Endodermal cell (in vitro differentiated cells): ENCODE results near the gene MAP3K5. TPM values are rescaled to one million over a fixed set of nuclear protein-coding genes. Genes with fewer than 3 reads are reported as not detected.
A peak's percentile ranks its signal among the peaks of the same experiment; 100 is the strongest.

Source experiments
- DNase-seq: peaks from one replicate; pipeline ENCODE4 v3.0.0-alpha.2; 2017
- H3K27ac ChIP-seq: 2 replicates; pipeline ENCODE4 v1.5.1; 2013; ENCODE audit warnings: mild to moderate bottlenecking, low read depth, low read length, moderate library complexity
- H3K27me3 ChIP-seq: 2 replicates; pipeline ENCODE4 v1.6.1; 2013; ENCODE audit warnings: mild to moderate bottlenecking, low read length, moderate library complexity; ENCODE audit not compliant: insufficient read depth, control insufficient read depth, poor library complexity, severe bottlenecking
- H3K36me3 ChIP-seq: 2 replicates; pipeline ENCODE4 v1.7.0; 2013; ENCODE audit warnings: mild to moderate bottlenecking, low read length, moderate library complexity; ENCODE audit not compliant: control insufficient read depth, insufficient read depth
- H3K4me1 ChIP-seq: one replicate; pipeline ENCODE4 v1.7.0; 2013; ENCODE audit warnings: low read length; ENCODE audit not compliant: control insufficient read depth, insufficient read depth
- H3K4me3 ChIP-seq: 2 replicates; pipeline ENCODE4 v1.5.1; 2013; ENCODE audit warnings: mild to moderate bottlenecking, low read length, moderate library complexity
- H3K9ac ChIP-seq: 2 replicates; pipeline ENCODE4 v1.6.1; 2013; ENCODE audit warnings: mild to moderate bottlenecking, low read length, moderate library complexity; ENCODE audit not compliant: poor library complexity, severe bottlenecking; ENCODE audit errors: extremely low read depth
- H3K9me3 ChIP-seq: 2 replicates; pipeline ENCODE4 v1.6.1; 2013; ENCODE audit warnings: mild to moderate bottlenecking, low read length, moderate library complexity; ENCODE audit not compliant: control insufficient read depth
- H3K27ac Mint-ChIP-seq: 2 replicates; pipeline ENCODE4 v1.8.0; 2020; ENCODE audit warnings: mixed read lengths
- H3K27me3 Mint-ChIP-seq: 2 replicates; pipeline ENCODE4 v1.8.0; 2021; ENCODE audit warnings: mild to moderate bottlenecking, mixed read lengths; ENCODE audit not compliant: insufficient read depth
- H3K36me3 Mint-ChIP-seq: 2 replicates; pipeline ENCODE4 v1.8.0; 2020; ENCODE audit warnings: low read depth, mixed read lengths
- H3K4me1 Mint-ChIP-seq: 2 replicates; pipeline ENCODE4 v1.8.0; 2020; ENCODE audit warnings: mixed read lengths
- H3K4me3 Mint-ChIP-seq: 2 replicates; pipeline ENCODE4 v1.8.0; 2020; ENCODE audit warnings: mild to moderate bottlenecking, moderate library complexity, mixed read lengths
- H3K9me3 Mint-ChIP-seq: 2 replicates; pipeline ENCODE4 v1.8.0; 2020; ENCODE audit warnings: mild to moderate bottlenecking, mixed read lengths
- CTCF ChIP-seq: fragments of 200-600 bp; sonication (generic); conservative IDR thresholded peaks from 2 replicates; pipeline ENCODE4 v1.5.0; 2021; ENCODE audit warnings: antibody characterized with exemption, mild to moderate bottlenecking
- WGBS, 2 experiments: methylation state at CpG; one replicate each; pipeline versions ENCODE4 v1.1.5 to v1.1.7; 2013; ENCODE audit warnings: missing lambda C conversion rate in 2 of 2, mixed read lengths in 1 of 2; ENCODE audit not compliant: insufficient coverage in 1 of 2, insufficient read length in 1 of 2; 5-methylcytosine and 5-hydroxymethylcytosine counted together
- total RNA-seq, 2 donors: library from RNA; stranded (reverse); fragmentation: NEBNext Ultra II Directional in 1 of 2; extraction: Animal tissue kit (Norgen Biotek cat#: 25700) in 1 of 2; gene quantifications; 2 replicates in 1 of 2; 3 replicates in 1 of 2; pipeline ENCODE4 v1.2.1, GENCODE V29; 2021

Gene MAP3K5
- total RNA-seq, 2 donors from 2014 or later: 1.6 to 3.4 TPM

- Mint-ChIP-seq H3K4me3 (no peak overlapping the region), H3K9me3 (no peaks in the 10 kb centered on the region), H3K4me1 (peaks cover 59% of the 10 kb centered on the region), H3K27ac (peak overlapping the region; percentile 70), H3K36me3 (no peaks in the 10 kb centered on the region), H3K27me3 (no peaks in the 10 kb centered on the region)
- Histone ChIP-seq H3K9ac (no peak overlapping the region), H3K36me3 (no peaks in the 10 kb centered on the region), H3K4me3 (no peak overlapping the region), H3K4me1 (peaks cover 37% of the 10 kb centered on the region), H3K27me3 (no peaks in the 10 kb centered on the region), H3K27ac (no peak overlapping the region), H3K9me3 (no peaks in the 10 kb centered on the region)
- DNase-seq: no peak
- no peak for TF ChIP-seq CTCF
- WGBS, 2 experiments: 60 to 62% methylated on average over 4 of the region's 4 CpGs
These were observed 265.3 kb downstream of the MAP3K5 start for GRCh38 chr6:136526937-136527336.

GRCh38 chr6:136526196-136526930 lies 265.9 kb downstream of the MAP3K5 start:
- peaks cover 55% of the 10 kb centered on the region for H3K4me1 Mint-ChIP-seq
- 54 to 100% methylated on average over 1 to 15 of the region's 16 CpGs for WGBS, 2 experiments

GRCh38 chr6:136525586-136526195 lies 266.6 kb downstream of the MAP3K5 start:
- DNase-seq: peak; percentile 61

More at GRCh38 chr6:136526196-136526930, 265.9 kb downstream of the MAP3K5 start:
- TF ChIP-seq CTCF: peak; percentile 72
- H3K4me1 ChIP-seq: peaks cover 33% of the 10 kb centered on the region
- peak overlapping the region; percentile 70 for H3K27ac Mint-ChIP-seq
- H3K27me3 ChIP-seq: no peaks in the 10 kb centered on the region
- H3K36me3 Mint-ChIP-seq: no peaks in the 10 kb centered on the region
- H3K9me3 Mint-ChIP-seq: no peaks in the 10 kb centered on the region
- DNase-seq: peak; percentile 90
- H3K4me3 ChIP-seq: no peak overlapping the region
- H3K9ac ChIP-seq: no peak overlapping the region
- no peaks in the 10 kb centered on the region for H3K36me3 ChIP-seq
- H3K4me3 Mint-ChIP-seq: no peak overlapping the region
- H3K9me3 ChIP-seq: no peaks in the 10 kb centered on the region
- H3K27me3 Mint-ChIP-seq: no peaks in the 10 kb centered on the region
- no peak overlapping the region for H3K27ac ChIP-seq

More at GRCh38 chr6:136525586-136526195, 266.6 kb downstream of the MAP3K5 start:
- no peak overlapping the region for H3K9ac ChIP-seq
- peaks cover 31% of the 10 kb centered on the region for H3K4me1 ChIP-seq
- H3K27me3 ChIP-seq: no peaks in the 10 kb centered on the region
- no peaks in the 10 kb centered on the region for H3K36me3 Mint-ChIP-seq
- H3K4me3 Mint-ChIP-seq: no peak overlapping the region
- H3K27ac ChIP-seq: no peak overlapping the region
- H3K4me1 Mint-ChIP-seq: peaks cover 48% of the 10 kb centered on the region
- no peaks in the 10 kb centered on the region for H3K27me3 Mint-ChIP-seq
- H3K9me3 Mint-ChIP-seq: no peaks in the 10 kb centered on the region
- H3K4me3 ChIP-seq: peak overlapping the region; percentile 7
- no peak for TF ChIP-seq CTCF
- H3K36me3 ChIP-seq: no peaks in the 10 kb centered on the region
- WGBS, 2 experiments: 14 to 63% methylated on average over 3 to 7 of the region's 8 CpGs
- no peaks in the 10 kb centered on the region for H3K9me3 ChIP-seq
- peak overlapping the region; percentile 70 for H3K27ac Mint-ChIP-seq
